Activated CD4-positive, alpha-beta T cell treated with anti-CD3 and anti-CD28 coated beads, Interleukin-2, amount 50 U/mL, for 16 hours (primary cell): Measurements from ENCODE around the gene FAM237A.
A peak's percentile ranks its signal among the peaks of the same experiment; 100 is the strongest.

Source experiments
- DNase-seq: peaks from one replicate; pipeline ENCODE4 v3.0.0-alpha.2; 2020

The FAM237A gene

GRCh38 chr2:206642075-206643025, at the start of gene FAM237A:
FAM237A (plus strand) TSS chr2:206642487; CDS start chr2:206644237, 1,750 bp downstream.
- DNase-seq: peak; percentile 3

- no peak for DNase-seq
Observed at GRCh38 chr2:206597717-206598218, 44.5 kb upstream of the FAM237A start.

DNA sequence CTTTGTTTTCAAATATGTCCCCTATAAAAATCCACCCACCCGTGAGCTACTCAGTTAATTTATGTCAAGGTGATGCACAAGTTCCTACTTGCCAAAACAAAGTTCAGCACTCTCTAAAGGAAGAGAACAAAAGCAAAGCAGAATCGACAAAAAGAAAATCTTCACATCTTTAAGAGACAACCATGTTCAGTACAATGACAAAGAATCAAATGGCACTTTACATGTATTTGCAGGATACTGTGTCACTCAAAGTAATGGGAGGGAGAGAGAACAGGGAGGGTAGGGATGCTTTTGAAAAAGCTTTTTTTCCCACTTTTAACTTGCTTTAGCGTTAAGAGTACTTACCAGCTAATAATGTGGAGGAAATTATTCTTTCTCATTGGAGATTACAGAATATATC, 39.0 kb upstream of the FAM237A start:
- no peak for DNase-seq

DNA sequence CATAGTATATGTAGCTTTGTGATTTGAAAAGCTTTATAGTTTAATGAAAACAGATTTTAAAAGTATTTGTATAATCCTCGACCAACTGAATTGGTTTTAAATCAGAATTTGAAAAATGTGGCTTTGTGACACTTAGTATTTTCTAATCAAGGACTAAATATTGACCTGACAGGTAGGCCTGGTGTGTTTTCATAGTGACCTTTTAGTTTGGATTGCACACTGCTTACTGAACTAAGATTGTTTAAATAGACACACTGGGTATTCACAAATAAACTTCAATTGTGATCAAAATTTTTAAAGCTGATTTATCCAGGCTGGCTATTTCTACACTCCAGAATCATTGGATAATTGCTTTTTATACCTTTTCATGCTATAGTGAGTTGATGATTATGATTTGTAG, 31.8 kb upstream of the FAM237A start:
- no peak for DNase-seq

DNA sequence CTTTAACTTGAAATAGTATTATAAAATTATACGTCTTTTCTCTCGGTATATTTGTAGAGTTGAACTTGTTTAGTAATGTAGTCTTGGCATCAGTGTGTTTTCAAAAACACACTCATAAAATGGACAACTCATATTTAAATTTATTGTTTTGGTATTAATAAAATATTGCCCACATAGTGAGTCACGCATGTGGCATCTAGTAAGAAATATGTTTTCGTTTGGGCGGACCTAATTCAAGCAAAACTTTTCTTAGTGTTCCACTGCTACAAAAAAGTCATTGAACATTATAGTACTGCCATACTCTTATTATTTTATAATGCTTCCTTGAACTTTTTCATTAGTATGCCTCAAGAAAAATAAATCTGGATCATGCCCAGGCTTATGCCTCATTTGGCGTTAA, 31.1 kb upstream of the FAM237A start:
- DNase-seq: no peak

DNA sequence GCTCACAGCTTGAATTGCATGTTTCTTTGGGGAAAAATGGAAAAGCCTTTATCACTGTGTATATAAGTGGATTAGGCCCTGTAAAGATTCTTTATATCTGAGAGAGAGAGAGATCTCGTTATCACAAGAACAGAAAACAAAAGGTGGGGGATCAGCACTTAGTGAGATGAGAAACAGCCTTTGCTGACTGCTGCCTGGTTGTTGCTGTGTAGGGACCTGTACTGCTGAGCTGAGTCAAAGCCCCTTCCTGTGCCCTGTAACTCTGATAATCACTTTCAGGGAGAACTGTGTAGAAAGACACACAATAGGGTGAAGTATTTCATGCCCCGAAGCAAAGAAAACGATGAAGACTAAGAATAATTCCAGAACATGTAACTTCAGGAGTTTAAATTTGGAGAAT, 30.6 kb upstream of the FAM237A start:
- no peak for DNase-seq

- no peak for DNase-seq
Observed at GRCh38 chr2:206614811-206615210, 27.5 kb upstream of the FAM237A start.

GRCh38 chr2:206615417-206616089, 26.7 kb upstream of the FAM237A start:
- DNase-seq: no peak

DNA sequence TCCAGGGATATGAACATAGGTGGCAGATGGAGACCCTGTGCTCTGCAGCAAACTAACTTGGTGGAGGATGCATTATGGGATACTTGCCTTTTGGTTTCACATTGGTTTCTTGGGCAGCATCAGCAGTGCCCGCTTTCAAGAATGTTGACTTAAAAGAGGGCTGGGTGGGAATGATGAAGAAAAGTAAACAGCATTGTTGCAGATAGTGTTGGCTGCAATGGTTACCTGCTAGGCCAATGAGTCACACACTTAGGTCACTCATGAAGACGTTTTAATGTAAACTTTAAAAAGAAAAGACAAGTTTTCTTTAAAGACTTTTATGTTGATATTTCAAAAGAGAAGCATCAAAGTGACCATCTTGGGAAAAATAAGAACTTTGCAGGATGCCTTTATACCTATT, 26.1 kb upstream of the FAM237A start:
- DNase-seq: no peak

DNA sequence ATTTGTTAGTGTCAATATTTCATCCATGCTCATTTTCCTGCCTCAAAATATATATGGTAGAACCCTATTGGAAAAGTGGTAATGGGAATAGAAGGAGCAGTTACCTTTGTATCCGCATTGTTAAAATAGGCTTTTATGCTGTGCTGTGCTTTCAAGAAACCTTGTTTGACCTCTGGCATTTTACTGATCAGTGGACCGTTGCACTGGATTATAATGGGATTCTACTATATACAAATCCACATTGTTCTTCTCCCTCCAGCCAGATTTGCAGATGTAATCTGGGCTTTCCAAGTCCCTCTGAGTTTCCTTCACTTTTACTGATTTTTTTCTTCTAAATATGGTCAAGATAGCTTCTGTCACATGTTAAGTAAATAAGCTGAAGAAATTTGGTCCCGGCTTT, 23.3 kb upstream of the FAM237A start:
- DNase-seq: no peak

- no peak for DNase-seq
Observed at GRCh38 chr2:206626108-206626507, 16.2 kb upstream of the FAM237A start.

DNA sequence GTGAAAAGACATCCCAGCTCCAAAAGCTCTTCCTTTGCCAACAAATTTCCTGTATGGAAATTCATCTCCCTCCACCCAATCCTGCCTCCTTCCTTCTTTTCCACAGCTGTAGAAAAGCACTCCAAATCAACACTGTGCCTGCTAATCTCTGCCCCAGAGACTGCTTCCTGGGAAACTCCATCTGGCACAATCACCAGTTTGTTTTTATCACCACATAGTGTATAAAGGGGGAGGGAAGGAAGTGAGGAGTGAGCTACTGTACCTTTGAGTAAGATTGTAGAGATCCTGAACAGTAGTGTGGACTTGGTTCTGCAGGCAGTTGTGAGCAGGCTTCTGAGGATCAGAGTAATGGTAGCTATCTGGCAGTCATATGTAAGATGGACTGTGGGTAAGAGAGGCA, 14.7 kb upstream of the FAM237A start:
- DNase-seq: no peak

GRCh38 chr2:206631340-206631739, 10.9 kb upstream of the FAM237A start:
- no peak for DNase-seq

- no peak for DNase-seq
Observed at GRCh38 chr2:206635015-206635414, 7.3 kb upstream of the FAM237A start.

DNA sequence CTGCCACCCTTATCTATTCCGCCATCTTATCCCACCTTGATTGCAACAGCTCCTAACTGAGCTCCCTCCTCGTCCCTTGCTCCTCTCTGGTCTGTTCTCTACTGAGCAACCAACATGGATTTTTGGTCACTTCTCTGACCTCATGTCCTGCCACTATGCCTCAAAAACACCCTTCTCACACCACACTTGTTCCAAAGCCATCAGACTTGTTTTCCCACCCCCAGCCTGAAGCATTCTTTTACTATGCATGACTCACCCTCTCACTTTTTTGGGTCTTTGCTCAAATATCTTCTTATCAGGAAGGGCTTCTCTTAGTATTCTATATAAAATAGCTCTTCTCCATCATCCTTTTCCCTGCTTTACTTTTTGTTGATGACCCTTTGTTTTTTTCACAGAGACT, 2.7 kb upstream of the FAM237A start:
- no peak for DNase-seq

DNA sequence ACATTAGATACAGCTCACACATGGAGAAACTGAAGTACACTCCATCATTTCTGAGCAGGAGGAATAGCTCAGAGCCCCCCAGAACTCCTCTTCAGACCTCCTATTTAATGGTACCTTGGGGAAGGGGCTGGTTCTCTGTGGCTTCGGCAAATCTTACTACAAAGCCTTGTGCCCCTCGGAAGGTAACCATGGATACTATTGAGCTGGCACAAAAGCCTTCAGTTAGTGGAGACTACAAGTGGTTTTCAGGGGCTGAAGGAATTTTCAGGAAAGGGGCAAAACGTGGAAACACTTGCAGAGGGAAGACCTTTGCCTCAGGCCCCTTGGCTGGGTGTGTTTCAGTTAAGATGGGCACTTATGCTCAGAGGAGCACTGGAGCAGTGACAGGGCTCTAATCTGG, 1.1 kb upstream of the FAM237A start:
- no peak for DNase-seq

- no peak for DNase-seq
Observed at GRCh38 chr2:206647985-206648384, 5.7 kb downstream of the FAM237A start.

DNA sequence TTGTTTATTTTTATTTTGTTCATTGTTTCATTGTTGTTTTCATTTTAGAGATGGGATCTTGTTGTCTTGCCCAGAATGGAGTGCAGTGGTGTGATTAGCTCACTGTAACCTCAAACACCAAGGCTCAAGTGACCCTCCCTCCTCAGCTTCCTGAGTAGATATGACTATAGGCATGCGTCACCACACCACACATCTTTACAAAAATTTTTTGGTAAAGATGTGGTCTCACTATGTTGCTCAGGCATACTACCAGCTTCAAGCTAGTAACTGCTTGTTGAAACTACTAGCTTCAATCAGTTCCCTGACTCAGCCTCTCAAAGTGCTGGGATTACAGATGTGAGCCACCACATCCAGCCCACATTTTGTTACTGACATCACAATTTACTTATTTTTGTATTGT, 14.8 kb downstream of the FAM237A start:
- DNase-seq: peak; percentile 22

GRCh38 chr2:206665251-206665650, 23.0 kb downstream of the FAM237A start:
- DNase-seq: no peak

DNA sequence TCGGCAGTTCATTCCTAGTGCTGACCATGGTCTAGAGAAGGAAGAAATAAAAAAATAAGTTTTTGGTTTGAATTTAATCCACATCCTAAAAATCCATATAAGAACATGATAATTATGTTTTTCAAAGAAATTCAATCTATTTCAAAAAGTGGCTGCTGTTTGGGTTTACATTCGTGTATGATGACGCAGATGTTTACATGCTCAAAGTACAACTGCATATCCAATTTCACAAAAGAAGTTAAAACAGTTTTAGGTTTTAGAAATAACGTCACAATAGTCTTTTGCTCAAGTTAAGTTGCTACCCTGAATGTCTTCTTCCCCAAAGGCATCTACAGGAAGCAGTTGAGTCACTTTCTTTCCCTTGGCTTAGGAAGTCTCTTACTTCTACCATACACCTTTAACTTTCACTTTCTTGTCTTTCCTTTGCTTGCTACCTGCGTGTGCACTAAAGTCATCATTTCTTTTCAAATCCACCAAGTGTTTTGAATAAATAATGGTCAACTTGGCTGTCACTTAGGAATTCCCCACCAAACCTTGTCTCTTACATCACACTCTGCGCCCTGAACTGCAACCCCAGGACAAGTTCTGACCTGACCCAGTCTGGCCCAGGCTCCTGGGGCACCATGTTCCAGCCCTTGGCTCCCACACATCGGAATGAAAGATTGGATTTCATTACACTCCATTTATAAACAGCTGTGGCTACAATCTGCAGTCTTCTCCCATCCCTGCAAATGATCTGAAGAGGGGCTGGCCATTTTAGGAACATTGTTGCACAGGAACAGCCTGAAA, 28.4 kb downstream of the FAM237A start:
- DNase-seq: no peak

- DNase-seq: no peak
Observed at GRCh38 chr2:206683546-206683945, 41.3 kb downstream of the FAM237A start.

GRCh38 chr2:206688453-206688852, 46.2 kb downstream of the FAM237A start:
- no peak for DNase-seq

DNA sequence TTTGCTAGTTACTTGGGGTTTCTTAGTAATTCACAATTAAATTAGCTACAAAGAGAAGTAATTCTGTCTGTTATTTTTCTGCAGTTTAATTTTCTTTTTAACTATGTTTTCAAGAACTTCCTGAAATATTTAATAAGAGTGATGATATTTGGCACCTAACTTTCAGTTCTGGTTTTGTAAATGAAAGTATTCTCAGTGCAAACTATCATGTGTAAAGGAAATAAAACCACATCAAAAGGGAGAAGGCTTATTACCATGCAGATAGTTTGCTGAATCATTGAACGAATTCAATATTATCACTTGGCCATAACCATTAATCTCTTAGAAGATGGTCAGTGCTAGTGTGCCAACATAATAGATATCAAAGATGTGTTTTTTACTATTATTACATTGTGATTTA, 46.7 kb downstream of the FAM237A start:
- no peak for DNase-seq
